GM21447 (cell line): ENCODE data around the gene GJC3.
"Not testable (repeated sequence)": the region's sequence is repeated elsewhere in the genome, so short reads cannot be mapped to it uniquely, and the experiment has no call there.

Source experiments
- ATAC-seq: cut with Tn5 transposase; IDR thresholded peaks from one replicate; pipeline ENCODE4 v1.9.1; 2021; ENCODE audit not compliant: unreplicated experiment

GJC3 gene, protein sequence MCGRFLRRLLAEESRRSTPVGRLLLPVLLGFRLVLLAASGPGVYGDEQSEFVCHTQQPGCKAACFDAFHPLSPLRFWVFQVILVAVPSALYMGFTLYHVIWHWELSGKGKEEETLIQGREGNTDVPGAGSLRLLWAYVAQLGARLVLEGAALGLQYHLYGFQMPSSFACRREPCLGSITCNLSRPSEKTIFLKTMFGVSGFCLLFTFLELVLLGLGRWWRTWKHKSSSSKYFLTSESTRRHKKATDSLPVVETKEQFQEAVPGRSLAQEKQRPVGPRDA

DNA sequence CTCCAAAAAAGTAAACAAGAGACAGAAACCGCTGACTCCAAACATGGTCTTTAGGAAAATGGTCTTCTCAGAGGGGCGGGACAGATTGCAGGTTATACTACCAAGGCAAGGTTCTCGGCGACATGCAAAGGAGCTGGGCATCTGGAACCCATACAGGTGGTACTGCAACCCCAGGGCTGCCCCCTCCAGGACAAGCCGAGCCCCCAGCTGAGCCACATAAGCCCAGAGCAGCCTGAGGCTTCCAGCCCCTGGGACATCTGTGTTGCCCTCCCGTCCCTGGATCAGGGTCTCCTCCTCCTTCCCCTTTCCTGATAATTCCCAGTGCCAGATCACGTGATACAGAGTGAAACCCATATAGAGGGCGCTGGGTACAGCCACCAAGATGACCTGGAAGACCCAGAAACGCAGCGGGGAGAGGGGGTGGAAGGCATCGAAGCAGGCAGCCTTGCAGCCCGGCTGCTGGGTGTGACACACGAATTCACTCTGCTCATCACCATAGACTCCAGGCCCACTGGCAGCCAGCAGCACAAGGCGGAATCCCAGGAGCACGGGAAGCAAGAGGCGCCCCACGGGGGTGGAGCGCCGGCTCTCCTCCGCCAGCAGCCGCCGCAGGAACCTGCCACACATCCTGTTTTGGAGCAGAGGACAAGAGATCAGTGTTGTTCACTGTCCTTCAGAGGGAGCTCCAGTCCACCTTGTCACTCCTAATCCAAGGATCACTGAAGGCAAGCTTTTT is at the start of gene GJC3:
Gene GJC3, minus strand, starts transcription at position 627 of the 736 bp plus-strand sequence. Its CDS starts 0 bp downstream, at position 627.
- ATAC-seq: no peak

DNA sequence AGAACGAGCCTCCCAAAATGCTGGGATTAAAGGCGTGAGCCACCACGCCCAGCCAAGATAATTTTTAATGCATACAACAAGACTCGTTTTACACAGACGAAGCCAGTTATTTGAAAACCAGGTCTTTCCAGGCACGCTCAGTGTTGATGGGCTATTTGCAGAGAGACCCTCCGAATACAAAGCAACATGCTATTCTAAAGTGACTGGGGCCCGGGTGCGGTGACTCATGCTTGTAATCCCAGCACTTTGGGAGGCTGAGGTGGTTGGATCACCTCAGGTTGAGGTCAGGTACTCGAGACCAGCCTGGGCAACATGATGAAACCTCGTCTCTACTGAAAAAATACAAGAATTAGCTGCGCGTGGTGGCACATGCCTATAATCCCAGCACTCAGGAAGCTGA is 47.2 kb upstream of the GJC3 start:
- ATAC-seq: no peak

DNA sequence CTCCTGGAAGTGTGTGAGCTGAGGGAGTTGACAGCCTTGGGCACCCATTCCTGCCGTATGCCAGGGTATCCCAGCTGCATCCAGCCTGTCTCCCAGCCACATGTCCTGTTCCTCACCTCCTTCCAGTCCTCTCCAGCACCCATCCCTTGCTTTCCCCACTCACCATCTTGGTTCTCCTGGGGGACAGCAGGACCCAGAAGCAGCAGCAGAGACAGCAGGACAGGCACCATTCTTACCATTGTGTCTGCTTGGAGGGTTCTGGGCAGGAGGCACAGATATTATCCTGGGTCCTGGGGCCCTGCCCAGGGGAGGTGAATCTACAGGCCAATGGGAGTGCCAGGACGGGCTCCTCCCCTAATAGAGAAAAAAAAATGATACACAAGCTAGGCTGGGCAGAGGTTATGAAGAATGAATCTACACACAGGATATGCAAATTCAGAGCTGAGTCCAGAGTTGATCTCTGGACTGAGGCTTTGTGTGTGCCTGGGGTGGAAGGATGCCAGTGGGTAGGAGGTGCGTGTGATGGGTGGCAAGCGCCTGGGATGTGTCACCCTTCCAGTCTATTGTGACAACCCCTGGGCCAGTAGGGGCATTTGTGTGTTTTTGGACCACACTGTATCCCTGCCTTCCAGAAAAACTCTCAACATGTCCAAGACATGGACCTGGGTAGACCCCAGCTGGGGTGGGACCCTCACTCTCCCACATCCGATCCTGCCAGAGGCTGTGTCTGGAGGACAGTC is 46.5 kb upstream of the GJC3 start, which contains the start of gene AZGP1:
Gene AZGP1, minus strand, starts transcription at position 250 of the 740 bp plus-strand sequence. Its CDS starts 11 bp downstream, at position 239.
- ATAC-seq: no peak

DNA sequence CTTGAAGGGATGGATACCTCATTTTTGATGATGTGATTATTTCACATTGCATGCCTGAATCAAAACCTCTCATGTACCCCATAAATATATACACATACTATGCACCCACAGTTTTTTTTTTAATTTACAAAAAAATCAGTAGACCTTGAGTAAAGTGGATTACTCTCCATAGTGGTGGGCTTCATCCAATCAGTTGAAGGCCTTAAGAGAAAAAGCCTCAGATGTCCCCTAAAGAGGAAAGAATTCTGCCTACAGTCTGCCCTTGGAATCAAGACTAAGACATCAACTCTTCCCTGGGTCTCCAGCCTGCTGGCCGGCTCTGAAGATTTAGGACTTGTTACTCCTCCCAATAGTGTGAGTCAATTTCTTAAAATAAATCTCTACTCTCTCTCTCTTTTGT is 45.3 kb upstream of the GJC3 start:
- no peak for ATAC-seq

DNA sequence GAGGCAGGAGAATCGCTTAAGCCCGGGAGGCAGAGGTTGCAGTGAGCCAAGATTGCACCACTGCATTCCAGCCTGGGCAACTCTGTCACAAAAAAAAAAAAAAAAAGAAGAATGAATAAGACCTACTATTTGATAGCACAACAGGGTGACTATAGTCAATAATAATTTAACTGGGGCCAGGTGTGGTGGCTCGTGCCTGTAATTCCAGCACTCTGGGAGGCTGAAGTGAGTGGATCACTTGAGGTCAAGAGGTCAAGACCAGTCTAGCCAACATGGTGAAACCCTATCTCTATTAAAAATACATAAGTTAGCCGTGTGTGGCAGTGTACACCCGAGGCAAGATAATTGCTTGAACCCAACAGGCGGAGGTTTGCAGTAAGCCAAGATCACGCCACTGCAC is 44.4 kb upstream of the GJC3 start:
- not testable (repeated sequence) for ATAC-seq

DNA sequence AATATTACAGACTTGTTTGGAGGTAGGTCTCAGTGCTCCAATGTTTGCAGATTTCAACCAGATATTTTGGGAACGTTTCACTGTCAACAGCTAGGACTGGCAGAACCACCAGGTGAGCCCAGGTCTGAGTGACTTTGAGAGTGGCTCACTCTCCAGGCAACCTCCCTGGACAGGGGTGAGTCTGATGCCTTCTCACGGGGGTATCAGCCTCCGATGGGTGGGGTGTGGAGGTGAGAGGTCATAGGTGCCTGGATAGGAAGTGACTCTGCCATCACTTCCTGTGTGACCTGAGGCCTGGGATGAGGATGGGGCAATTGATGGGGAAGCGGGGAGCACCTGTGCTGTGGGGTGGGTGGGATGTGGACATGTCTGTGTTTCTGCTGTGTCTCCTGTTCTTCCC is 41.8 kb upstream of the GJC3 start:
- ATAC-seq: no peak

DNA sequence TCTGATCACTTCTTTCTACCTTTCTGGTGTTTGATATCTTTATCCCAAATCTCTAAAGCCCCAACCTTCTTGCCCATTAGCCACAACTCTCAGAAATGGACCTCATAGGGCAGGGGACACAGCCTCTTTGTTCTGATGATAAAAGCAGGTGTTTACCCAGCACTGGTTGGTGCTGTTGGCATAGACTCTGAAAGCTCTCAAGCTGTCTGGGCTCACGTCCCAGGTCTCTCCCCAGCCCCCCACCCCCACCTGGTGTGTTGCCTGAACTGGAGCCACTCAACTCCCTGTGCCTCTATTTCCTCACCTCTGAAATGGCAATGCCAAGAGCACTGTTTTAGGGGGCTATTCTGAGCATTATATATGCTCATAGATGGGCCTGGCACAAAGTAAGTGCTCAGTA is 40.4 kb upstream of the GJC3 start:
- ATAC-seq: not testable (repeated sequence)

DNA sequence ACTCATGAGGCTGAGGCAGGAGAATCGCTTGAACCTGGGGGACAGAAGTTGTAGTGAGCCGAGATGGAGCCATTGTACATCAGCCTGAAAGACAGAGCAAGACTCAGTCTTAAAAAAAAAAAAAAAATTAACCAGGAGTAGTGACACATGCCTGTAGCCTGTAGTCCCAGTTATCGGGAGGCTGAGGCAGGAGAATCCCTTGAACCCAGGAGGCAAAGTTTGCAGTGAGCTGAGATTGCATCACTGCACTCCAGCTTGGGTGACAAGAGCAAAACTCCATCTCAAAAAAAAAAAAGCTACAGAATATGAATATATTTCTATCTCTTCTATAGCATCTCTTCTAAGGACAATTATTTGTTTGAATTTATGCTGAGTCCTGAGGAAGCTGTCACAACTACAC is 39.9 kb upstream of the GJC3 start:
- no peak for ATAC-seq

DNA sequence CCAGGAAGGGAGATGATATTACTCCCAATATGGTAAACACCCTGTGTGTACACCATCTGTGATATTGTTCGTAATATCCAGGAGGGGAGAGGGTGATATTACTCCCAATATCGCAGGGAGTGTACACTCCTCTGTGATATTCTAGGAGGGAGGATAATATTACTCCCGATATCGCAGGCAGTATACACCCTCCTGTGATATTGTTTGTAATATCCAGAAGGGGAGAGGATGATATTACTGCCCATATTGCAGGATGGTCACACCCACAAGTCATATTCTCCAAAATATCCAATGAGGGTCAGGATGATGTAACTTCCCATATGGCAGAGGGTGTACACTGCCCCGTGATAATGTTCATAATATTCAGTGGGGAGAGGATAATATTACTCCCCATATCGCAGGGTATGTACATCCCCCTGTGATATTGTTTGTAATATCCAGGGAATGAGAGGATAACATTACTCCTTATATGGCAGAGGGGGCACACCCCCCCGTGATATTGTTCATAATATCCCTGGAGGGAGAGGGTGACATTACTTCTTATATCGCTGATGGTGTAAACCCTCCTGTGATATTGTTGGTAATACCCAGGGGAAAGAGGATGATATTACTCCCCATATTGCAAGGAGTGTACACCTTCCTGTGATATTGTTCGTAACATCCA is 29.3 kb upstream of the GJC3 start:
- ATAC-seq: no peak

DNA sequence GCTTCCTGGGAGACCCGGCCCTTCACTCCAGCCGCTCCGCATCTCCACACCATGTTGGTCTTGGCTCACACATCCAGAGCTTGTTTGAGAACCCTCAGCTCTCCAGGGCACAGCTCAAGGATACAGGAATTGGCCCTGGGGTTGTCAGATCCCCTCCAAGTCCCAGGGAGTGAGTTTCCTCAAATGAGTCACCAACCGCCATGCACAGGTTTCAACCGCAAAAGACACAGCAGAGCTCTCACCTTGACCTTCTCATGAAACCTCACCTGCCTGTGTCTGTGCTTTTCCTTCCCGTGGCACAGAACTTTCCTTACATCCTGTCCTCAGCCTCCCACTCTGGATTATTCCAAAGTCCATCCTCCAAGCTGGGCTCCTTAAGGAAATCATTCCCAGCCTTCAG is 25.8 kb upstream of the GJC3 start:
- ATAC-seq: no peak

DNA sequence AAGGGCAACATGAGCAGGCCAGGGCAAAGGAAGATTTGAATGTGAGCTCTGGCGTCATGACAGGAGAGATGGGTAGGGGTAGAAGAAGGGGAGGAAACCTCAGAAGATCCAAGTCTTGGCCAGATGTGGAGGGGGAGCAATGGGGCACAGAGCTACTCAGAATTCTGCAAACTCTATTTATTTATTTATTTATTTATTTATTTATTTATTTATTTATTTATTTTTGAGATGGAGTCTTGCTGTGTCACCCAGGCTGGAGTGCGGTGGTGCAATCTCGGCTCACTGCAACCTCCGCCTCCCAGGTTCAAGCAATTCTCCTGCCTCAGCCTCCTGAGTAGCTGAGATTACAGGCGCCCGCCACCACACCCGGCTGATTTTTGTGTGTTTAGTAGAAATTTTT is 25.2 kb upstream of the GJC3 start:
- not testable (repeated sequence) for ATAC-seq

DNA sequence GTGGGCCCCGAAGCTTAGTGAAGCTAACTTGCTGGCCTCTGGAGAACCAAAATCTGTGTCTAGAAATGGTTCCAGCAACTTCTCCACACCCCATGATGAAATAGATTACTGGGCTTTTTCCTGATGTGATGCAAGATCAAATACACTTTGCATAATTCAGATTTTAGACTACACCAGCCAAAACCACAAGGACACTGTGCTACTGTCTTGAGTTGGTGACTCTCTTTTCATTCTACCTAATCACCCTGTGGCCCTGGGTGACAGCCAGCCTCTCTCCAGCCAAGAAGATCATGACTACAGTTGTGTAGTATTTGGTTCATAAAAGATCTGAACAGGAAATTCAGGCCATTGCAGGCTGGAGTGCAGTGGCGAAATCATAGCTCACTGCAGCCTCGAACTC is 24.2 kb upstream of the GJC3 start:
- ATAC-seq: no peak

DNA sequence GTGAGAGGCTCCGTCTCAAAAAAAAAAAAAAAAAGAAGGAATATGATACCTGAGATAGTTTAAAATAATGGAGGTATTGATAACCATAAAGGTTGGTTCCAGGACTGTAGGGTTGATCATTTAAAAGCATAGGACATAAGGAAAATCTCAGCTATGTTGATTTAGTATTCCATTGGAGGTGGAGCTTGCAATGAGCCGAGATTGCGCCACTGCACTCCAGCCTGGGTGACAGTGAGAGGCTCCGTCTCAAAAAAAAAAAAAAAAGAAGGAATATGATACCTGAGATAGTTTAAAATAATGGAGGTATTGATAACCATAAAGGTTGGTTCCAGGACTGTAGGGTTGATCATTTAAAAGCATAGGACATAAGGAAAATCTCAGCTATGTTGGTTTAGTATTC is 23.2 kb upstream of the GJC3 start:
- ATAC-seq: not testable (repeated sequence)

DNA sequence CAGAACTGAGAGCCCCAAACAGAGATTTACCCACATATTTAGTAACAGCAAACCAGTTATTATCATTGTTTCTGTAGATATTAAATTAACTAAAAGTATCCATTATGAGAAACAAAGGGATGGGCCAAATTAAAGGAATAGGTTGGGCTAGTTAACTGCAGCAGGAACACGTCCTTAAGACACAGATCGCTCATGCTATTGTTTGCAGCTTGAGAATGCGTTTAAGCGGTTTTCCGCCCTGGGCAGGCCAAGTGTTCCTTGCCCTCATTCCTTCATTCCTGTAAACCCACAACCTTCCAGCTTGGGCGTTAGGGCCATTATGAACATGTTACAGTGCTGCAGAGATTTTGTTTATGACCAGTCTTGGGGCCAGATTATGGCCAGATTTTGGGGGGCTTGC is 21.4 kb upstream of the GJC3 start:
- ATAC-seq: not testable (repeated sequence)

DNA sequence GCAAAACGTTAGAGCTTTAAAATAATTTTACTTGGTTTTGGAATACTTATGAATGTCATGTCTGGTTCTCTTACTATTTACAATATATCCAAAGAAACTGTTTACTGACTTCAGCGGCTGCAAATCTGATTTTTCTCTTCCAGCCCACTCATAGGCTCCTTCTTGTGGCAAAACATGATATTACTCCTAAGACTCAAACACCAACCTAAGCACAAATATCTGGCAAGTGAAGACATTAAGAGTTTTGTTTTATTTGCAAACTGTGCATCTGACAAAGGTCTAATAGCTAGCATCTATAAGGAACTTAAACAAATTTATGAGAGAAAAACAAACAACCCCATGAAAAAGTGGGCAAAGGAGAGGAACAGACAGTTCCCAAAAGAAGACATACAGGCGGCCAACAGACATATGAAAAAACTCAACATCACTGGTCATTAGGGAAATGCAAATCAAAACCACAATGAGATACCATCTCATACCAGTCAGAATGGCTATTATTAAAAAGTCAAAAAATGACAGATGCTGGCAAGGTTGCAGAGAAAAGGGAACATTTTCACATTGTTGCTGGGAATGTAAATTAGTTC is 20.3 kb upstream of the GJC3 start:
- ATAC-seq: no peak

DNA sequence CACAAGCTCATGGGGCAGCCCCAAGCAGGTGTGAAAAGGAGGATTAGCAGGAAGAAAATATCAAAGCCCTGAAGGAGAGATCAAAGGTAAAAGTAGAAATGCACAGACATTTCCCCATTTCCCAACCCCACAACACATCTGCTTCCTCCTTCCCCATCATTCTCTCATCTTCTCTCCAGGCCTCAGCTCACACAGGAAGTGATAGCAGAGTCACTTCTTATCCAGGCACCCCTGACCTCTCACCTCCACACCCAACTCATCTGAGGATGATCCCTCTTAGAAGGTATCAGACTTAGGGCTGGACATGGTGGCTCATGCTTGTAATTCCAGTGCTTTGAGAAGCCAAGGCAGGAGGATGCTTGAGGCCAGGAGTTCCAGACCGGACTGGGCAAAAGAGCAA is 18.2 kb upstream of the GJC3 start:
- no peak for ATAC-seq

DNA sequence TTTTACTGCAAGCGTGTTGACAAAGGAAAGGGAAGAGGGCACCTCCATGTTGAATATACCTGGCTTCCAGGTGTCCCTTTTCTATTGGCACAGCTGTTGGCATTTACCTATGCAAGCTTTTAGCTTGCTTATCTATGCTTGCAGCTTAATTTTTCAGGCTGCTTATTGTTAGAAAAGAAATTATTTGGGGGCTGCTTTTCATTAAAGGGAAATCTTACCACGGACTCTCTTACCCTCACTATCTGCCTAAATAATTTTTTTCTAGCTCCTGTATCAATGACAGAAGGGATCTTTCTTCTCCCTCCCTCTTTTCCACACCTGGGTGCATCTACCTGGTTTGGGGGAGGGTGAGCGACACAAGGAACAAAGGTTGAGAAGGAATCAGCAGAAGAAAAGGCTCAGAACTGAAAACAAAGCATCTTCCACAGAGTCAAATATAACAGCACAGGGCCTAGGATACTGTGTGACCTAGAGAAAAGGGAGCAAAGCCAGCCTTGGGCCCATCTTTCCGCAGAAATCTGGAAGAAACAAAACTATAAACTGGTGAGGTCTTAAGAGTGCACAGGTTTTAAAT is 15.2 kb upstream of the GJC3 start:
- no peak for ATAC-seq

DNA sequence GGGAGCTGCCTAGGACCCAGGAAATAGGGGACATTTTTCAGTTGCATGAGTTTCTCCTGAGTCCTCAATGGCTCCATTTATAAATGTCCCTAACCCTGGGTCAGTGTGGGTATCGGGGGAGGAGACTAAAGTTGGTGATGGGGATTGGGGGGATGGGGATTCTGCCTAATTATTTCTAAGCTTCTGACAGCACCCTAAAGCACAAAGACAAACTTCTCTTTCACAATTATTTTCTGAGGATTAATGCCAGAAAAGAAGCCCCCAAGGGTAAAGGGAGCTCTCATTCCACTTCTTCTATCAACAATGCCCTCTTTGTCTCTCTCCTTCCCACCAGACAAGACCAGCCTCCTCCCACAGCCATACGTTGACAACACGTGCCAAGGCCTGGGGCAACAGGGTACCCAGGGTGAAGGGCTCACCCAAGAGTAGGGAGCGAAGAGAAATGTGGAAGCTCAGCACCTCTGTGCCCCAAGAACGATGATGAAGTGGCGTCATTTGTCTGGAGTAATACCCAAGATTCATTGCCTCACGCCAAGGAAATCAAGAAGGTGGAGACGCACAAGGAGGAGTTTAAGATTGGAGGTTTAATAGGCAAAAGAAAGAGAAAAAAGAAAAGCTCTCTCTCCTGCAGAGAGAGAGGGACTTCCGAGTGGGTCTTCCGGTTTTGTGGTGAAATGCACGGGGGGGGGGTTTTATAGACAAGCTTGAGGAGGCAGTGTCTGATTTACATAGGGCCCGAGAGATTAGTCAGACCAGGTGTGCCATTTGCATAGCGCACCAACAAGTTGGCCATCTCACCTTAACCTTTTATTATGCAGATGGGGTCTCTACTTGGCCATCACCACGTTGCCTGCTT is 14.4 kb upstream of the GJC3 start:
- no peak for ATAC-seq

DNA sequence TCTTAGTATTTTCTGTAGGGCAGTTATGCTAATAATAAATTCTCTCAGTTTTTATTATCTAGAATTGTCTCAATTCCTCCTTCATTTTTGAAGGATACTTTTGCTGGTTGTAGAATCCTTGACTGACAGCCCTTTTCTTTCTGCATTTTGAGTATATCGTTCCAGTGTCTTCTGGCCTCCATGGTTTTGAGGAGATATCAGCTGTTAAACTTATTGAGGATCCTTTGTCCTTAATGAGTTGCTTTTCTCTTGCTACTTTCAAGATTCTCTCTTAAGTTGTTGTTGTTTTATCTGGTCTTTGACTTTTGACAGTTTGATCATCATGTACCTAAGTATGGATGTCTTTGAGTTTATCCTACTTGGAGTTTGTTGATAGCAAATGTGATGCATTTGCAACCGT is 8.9 kb upstream of the GJC3 start:
- no peak for ATAC-seq

DNA sequence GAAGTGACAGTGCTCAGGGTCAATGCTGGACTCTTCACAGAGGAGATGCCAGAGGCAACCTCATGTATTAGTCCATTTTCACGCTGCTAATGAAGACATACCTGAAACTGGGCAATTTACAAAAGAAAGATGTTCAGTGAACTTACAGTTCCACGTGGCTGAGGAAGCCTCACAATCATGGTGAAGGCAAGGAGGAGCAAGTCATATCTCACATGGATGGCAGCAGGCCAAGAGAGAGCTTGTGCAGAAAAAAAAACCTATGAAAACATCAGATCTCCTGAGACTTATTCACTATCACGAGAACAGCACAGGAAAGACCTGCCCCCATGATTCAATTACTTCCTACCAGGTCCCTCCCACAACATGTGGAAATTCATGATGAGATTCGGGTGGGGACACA is 5.6 kb upstream of the GJC3 start:
- ATAC-seq: not testable (repeated sequence)
